Endothelial cell of hepatic sinusoid (primary cell): ENCODE results near the gene SNAPC4.
"Not testable (repeated sequence)": the region's sequence is repeated elsewhere in the genome, so short reads cannot be mapped to it uniquely, and the experiment has no call there.

Source experiments
- in situ Hi-C: cut with HindIII; loops from 2 replicates; pipeline ENCODE4 v1.10.0; 2017; ENCODE audit warnings: low sequenced_read_pairs

Gene SNAPC4

GRCh38 chr9:136361047-136361753 is 38.8 kb downstream of the SNAPC4 start:
- in situ Hi-C loops, result loop anchor here (10.0 kb wide), 1 partner anchor 184 kb away; the partner anchor contains the start of gene NOTCH1

DNA sequence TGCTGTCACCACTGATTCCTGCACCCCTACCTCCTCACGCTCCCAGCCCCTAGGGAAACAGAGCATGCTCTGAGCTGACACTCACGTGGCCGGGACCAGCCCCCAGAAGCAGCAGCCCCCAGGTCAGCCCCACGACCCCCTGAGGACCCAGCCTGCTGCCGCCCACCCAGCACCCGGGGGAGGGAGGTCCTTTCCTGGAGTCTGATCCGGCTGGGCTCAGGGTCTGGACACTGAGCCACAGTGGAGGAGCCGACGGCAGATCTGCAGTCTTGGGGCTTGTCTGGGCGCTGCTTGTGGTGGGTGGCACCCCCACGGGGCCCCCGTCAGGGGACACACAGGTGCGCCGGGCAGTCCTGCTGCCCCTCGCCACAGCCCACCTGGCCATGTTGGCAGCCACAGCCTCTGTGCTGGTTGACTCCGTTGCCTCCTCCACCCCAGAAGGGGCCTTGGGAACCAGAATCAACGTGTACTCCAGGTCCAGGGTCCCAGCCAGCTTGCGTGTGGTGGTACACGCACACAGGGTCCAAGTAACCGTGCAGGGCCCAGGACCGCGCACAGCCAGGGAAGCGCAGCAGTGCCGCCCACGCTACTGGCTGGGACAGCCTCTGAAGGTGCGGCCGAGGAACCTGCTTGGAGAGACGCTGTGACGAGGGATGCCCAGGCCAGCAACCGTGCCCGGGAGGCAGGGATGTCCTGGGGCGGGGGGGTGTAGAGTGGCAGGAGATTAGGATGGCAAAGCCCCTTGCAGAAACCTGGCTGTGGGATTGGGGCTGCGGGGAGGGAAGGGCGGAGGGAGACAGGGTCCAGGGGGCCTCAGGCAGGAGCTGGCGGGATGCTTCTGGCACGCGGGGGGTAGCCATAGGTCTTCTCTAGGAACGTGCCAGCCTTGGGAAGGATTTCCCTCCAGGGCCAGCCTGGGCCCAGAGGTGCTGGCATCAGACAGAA is 39.9 kb downstream of the SNAPC4 start:
- in situ Hi-C loops, result loop anchor here (10.0 kb wide), 1 partner anchor 185 kb away; the partner anchor contains the start of gene NOTCH1

GRCh38 chr9:136358888-136359287 is 41.1 kb downstream of the SNAPC4 start:
- in situ Hi-C loops, result no loop called here

GRCh38 chr9:136358016-136358415 is 42.0 kb downstream of the SNAPC4 start:
- in situ Hi-C loops, result no loop called here

GRCh38 chr9:136357202-136357725 is 42.7 kb downstream of the SNAPC4 start:
- in situ Hi-C loops, result no loop called here

DNA sequence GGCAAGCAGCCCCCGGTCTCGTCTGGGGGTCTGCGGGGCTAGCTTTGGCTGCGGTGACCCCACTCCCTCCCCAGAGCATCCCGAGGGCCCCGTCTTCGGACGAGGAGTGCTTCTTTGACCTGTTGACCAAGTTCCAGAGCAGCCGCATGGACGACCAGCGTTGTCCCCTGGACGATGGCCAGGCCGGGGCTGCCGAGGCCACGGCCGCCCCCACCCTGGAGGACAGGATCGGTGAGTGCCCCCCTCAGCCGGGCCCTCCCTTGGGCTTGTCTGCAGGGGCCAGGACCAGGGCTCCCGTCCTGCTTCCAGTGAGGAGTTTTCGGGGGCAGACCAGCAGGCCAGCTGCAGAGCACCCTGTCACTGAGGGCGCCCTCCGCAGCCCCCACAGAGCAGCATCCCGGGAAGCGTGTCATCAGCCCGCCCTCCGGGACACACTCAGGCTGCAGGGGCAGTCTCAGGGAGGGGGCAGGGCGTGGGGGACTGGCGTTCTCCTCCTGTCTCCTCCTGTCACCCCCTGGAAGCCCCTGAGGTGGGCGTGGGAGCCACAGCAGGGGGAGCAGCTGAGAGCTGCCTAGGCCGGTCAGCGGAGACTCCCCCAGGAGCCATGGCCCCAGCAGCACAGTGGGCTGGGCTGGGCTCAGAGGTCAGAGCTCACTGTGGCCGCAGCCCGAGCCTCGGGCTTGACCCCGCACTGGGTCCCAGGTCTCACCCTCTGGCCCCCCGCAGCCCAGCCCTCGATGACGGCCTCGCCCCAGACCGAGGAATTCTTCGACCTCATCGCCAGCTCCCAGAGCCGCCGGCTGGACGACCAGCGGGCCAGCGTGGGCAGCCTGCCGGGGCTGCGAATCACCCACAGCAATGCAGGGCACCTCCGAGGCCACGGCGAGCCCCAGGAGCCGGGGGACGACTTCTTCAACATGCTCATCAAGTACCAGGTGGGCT is 44.1 kb downstream of the SNAPC4 start:
- in situ Hi-C loops, result no loop called here

DNA sequence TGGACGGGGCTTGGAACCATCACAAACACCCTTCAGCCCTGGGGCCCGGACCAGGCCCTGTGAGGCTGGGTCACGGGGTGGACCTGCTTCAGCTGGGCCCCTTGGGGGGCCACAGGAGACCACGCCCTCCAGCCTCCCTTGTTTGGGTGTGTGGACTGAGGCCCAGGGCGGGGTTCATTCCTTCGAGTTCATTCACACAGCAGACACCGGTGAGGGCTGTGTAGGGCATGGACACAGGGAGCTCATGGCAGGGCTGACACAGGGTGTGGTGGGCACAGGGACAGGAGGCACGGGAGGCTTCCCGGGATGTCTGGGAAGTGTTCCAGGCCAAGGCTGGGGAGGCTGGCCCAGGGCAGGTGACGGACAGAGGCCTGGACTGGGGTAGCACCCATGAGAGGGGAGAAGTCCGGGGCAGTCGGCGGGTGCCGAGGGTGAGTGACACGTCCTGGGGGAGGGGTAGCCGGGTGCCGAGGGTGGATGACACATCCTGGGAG is 45.3 kb downstream of the SNAPC4 start:
- in situ Hi-C loops, result no loop called here

DNA sequence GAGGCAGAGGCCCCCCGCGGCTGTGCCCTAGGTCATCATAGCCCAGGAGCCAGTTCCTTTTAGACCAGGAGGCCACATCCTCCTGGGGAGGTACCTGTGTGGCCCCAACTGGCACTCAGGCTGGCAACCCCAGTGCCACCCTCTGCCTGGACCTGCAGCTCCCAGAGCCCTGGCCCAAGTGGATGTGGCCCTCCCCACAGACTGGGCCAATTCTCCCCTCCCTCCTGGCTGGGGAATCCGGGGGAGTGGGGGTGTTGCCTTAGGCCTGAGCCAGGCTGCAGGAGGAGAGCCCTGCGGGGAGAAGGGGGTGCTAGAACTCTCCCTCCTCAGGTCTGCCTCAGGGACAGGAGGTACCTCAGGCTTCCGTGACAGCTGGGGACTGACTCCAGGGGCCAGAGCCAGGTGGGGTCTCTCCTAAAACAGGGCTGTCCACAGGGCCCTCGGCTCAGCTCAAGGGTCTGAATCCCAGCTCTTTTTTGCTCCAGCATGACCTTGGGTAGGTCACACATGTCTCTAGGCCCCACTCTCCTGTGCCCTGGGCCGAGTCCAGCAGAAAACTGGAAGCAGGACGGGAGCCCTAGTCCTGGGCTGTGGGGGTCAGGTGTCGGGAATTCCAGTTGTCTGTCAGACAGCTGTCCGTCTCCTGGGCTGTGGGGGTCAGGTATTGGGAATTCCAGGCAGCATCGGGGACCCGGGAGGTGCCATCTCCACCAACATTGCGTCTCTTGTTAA is 46.0 kb downstream of the SNAPC4 start:
- in situ Hi-C loops, result no loop called here

DNA sequence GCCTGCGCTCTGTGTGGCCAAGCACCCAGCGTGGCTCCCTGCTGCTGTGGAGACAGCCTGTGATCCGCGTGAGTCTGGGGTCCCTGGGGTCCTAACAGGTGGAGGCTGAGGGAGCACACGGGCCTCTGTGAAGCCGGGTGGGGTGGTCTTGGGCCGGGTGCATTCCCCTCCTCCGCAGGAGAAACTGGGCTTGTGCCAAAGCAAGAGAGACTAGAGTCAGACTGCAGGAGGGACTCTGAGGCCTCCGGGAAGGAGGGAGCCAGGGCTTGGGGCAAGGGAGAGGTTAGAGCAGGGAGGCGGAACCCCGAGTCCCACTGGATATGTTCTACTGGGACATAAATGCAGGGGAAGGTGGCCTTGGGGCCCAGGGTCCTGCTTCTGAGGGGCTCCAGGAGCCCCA is 46.9 kb downstream of the SNAPC4 start:
- in situ Hi-C loops, result no loop called here

GRCh38 chr9:136352682-136353081 is 47.3 kb downstream of the SNAPC4 start:
- in situ Hi-C loops, result no loop called here

- in situ Hi-C loops, result not testable (repeated sequence)
These were observed 48.1 kb downstream of the SNAPC4 start for GRCh38 chr9:136351868-136352267.

GRCh38 chr9:136351252-136351800 is 48.6 kb downstream of the SNAPC4 start:
- in situ Hi-C loops, result no loop called here
